Measurements from ENCODE around the gene CAB39.

GRCh38 chr2:230715201-230715600 is 2.6 kb downstream of the CAB39 start:
- no peak for TF ChIP-seq CTCF (conservative IDR thresholded peaks at IDR 0.05 in 1 of 2, IDR thresholded peaks at IDR 0.05 in 1 of 2; ENCODE audit: extremely low read depth in 1 of 2, insufficient read depth in 1 of 2, low read depth in 1 of 2, low read length in 2 of 2)
- TF ChIP-seq EZH2 (IDR thresholded peaks at IDR 0.05; ENCODE audit: borderline replicate concordance, low read length) = no peak
